ENCODE results near the gene ARHGAP22. TPM values are rescaled to one million over a fixed set of nuclear protein-coding genes. Genes with fewer than 3 reads are reported as not detected.

The ARHGAP22 gene
- total RNA-seq, 1 donor = 45.6 TPM

DNA sequence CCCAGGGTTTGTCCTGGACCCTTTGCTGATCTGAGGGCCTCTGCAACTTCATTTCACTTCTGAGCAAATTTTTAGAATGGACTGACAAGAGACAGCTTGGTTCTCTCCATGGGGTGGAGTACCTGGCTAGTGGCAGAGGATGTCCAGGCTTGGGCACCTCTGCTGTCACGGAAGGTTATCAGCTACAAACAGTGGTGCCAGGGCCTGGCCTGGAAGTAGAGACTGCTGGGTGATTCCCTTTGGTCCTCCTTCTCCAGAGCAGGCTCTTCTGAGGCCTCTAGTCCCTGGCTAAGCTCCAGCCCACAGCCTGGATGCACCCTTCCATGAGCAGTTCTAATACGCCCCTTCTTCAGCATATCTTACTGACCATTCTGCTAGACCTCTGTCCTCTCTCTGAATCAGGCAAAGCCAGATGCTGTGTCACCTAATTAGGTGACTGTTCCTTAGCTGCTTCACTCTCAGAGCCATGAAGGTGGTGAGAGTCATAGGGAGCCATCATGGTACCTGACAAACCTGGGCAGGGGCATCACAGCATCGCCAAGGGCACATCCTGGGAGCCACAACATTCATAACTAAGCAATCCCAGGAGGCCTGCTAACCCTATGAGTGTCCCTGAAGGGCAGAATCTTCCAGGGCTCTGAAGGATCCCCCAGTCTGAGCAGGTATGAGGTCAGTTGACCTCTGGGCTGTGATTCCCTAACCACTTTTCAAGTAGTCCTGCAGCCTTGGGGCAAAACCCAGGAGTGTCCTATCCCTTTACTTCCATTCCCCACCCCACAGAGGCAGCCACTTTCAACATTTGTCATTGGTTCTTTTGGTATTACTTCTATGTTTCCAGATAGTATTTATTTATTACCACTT is 4.0 kb downstream of the ARHGAP22 start:
- no peak overlapping the region for H3K27ac ChIP-seq (ENCODE audit: low read depth, low read length)

GRCh38 chr10:48599830-48600134 is 5.1 kb downstream of the ARHGAP22 start:
- no peak for DNase-seq (ENCODE audit: insufficient read length, low spot score, missing footprints)
- Histone ChIP-seq H3K4me1 (ENCODE audit: insufficient read depth, low read length) (peaks cover 45% of the 10 kb centered on the region), H3K4me3 (ENCODE audit: insufficient read depth, low read length) (no peak overlapping the region), H3K27ac (ENCODE audit: low read depth, low read length) (peak overlapping the region; percentile 48), H3K36me3 (ENCODE audit: insufficient read depth, low read length) (peaks cover 23% of the 10 kb centered on the region), H3K4me2 (ENCODE audit: insufficient read depth, low read length) (no peak overlapping the region), H3K9me3 (ENCODE audit: low read depth, low read length) (no peaks in the 10 kb centered on the region), H3K27me3 (ENCODE audit: insufficient read depth, low read length) (no peaks in the 10 kb centered on the region), H3K79me2 (ENCODE audit: insufficient read depth, low read length) (peaks cover 99% of the 10 kb centered on the region), H4K20me1 (ENCODE audit: insufficient read depth, low read length) (peaks cover 28% of the 10 kb centered on the region), H2AFZ (ENCODE audit: low read length) (no peak overlapping the region)
- no peak for TF ChIP-seq CTCF (IDR thresholded peaks at IDR 0.05; ENCODE audit: extremely low read depth, low read depth, low read length)

More for the DNA sequence above, 4.0 kb downstream of the ARHGAP22 start:
- Histone ChIP-seq H3K79me2 (ENCODE audit: insufficient read depth, low read length) (peaks cover 98% of the 10 kb centered on the region), H4K20me1 (ENCODE audit: insufficient read depth, low read length) (peaks cover 28% of the 10 kb centered on the region), H3K27me3 (ENCODE audit: insufficient read depth, low read length) (no peaks in the 10 kb centered on the region), H2AFZ (ENCODE audit: low read length) (no peak overlapping the region), H3K4me3 (ENCODE audit: insufficient read depth, low read length) (no peak overlapping the region), H3K4me2 (ENCODE audit: insufficient read depth, low read length) (peak overlapping the region; percentile 83), H3K9me3 (ENCODE audit: low read depth, low read length) (no peaks in the 10 kb centered on the region), H3K4me1 (ENCODE audit: insufficient read depth, low read length) (peaks cover 50% of the 10 kb centered on the region), H3K36me3 (ENCODE audit: insufficient read depth, low read length) (peaks cover 16% of the 10 kb centered on the region)
- DNase-seq (ENCODE audit: insufficient read length, low spot score, missing footprints) = peak; percentile 45
- no peak for TF ChIP-seq CTCF (IDR thresholded peaks at IDR 0.05; ENCODE audit: extremely low read depth, low read depth, low read length)

GRCh38 chr10:48598936-48599829 is 5.7 kb downstream of the ARHGAP22 start:
- Histone ChIP-seq H3K27ac (ENCODE audit: low read depth, low read length) (peak overlapping the region; percentile 11), H2AFZ (ENCODE audit: low read length) (no peak overlapping the region), H3K4me1 (ENCODE audit: insufficient read depth, low read length) (peaks cover 49% of the 10 kb centered on the region), H3K79me2 (ENCODE audit: insufficient read depth, low read length) (peaks cover 99% of the 10 kb centered on the region), H3K9me3 (ENCODE audit: low read depth, low read length) (no peaks in the 10 kb centered on the region), H4K20me1 (ENCODE audit: insufficient read depth, low read length) (peaks cover 31% of the 10 kb centered on the region), H3K4me2 (ENCODE audit: insufficient read depth, low read length) (no peak overlapping the region), H3K4me3 (ENCODE audit: insufficient read depth, low read length) (no peak overlapping the region), H3K27me3 (ENCODE audit: insufficient read depth, low read length) (no peaks in the 10 kb centered on the region), H3K36me3 (ENCODE audit: insufficient read depth, low read length) (peaks cover 27% of the 10 kb centered on the region)
- no peak for DNase-seq (ENCODE audit: insufficient read length, low spot score, missing footprints)
- no peak for TF ChIP-seq CTCF (IDR thresholded peaks at IDR 0.05; ENCODE audit: extremely low read depth, low read depth, low read length)
